Fibroblast of mammary gland (primary cell): ENCODE data around the gene CYP2F1.

Experiments
- DNase-seq: peaks from one replicate; pipeline ENCODE4 v3.0.0-alpha.2; 2010; ENCODE audit warnings: low read depth
- H3K4me3 ChIP-seq: 2 replicates; pipeline ENCODE4 v1.5.1; 2011; ENCODE audit warnings: low read depth, mild to moderate bottlenecking, low read length, moderate library complexity; ENCODE audit not compliant: control insufficient read depth
- CTCF ChIP-seq: conservative IDR thresholded peaks from 2 replicates; pipeline ENCODE4 v1.5.1; 2011; ENCODE audit warnings: low read depth, low read length, inconsistent platforms; ENCODE audit not compliant: control insufficient read depth, insufficient read depth

The CYP2F1 gene

GRCh38 chr19:41128692-41129091, 14.5 kb downstream of the CYP2F1 start:
- no peak for TF ChIP-seq CTCF
- H3K4me3 ChIP-seq: no peak overlapping the region
- DNase-seq: no peak

- TF ChIP-seq CTCF: no peak
- no peak for DNase-seq
- H3K4me3 ChIP-seq: no peak overlapping the region
These were observed 17.0 kb downstream of the CYP2F1 start for GRCh38 chr19:41131186-41131585.

- H3K4me3 ChIP-seq: no peak overlapping the region
- no peak for TF ChIP-seq CTCF
These were observed 19.0 kb downstream of the CYP2F1 start for GRCh38 chr19:41133260-41133659.

GRCh38 chr19:41134616-41135015, 20.4 kb downstream of the CYP2F1 start:
- TF ChIP-seq CTCF: no peak
- no peak for DNase-seq
- H3K4me3 ChIP-seq: no peak overlapping the region

More at GRCh38 chr19:41133260-41133659, 19.0 kb downstream of the CYP2F1 start:
- DNase-seq: no peak

GRCh38 chr19:41135390-41136384, 21.5 kb downstream of the CYP2F1 start:
- H3K4me3 ChIP-seq: peak overlapping the region; percentile 32
- peak; percentile 33 for DNase-seq

GRCh38 chr19:41136636-41137455, 22.6 kb downstream of the CYP2F1 start:
- DNase-seq: no peak
- TF ChIP-seq CTCF: no peak
- H3K4me3 ChIP-seq: no peak overlapping the region

GRCh38 chr19:41144403-41144802, 30.2 kb downstream of the CYP2F1 start:
- H3K4me3 ChIP-seq: no peak overlapping the region
- peak; percentile 82 for DNase-seq
- peak; percentile 92 for TF ChIP-seq CTCF
